OCI-LY7 (cell line): ENCODE data around the gene SYT7. TPM values are rescaled to one million over a fixed set of nuclear protein-coding genes. Genes with fewer than 3 reads are reported as not detected.

ENCODE experiments used
- BruUV-seq: library from RNA; stranded (reverse); fragments of 400-500 nt; replicated peaks from 2 replicates; lab custom pipeline; 2021; lab: Mats Ljungman, UMichigan
- CTCF ChIA-PET: fragments of 300-600 bp; sonication (Branson Sonifier 250); formaldehyde crosslinking; loops from one replicate; lab custom pipeline; 2022; ENCODE audit warnings: antibody characterized with exemption; ENCODE audit not compliant: unreplicated experiment; lab: Charles Lee
- POLR2A ChIA-PET: fragments of 300-600 bp; sonication (Branson Sonifier 250); formaldehyde crosslinking; loops from one replicate; lab custom pipeline; 2022; ENCODE audit warnings: antibody characterized with exemption; lab: Charles Lee
- DNase-seq: peaks from one replicate; pipeline ENCODE4 v3.0.0-alpha.2; 2015; ENCODE audit warnings: low spot score
- H2AFZ ChIP-seq: fragments of 200-600 bp; sonication (generic), shearing (Covaris generic); 2 replicates; pipeline ENCODE4 v1.6.1; 2014; ENCODE audit warnings: mild to moderate bottlenecking, antibody characterized with exemption, low read length, moderate library complexity
- H3K27ac ChIP-seq: fragments of 200-600 bp; sonication (generic); 2 replicates; pipeline ENCODE4 v1.5.1; 2014; ENCODE audit warnings: mixed run types, low read depth, mild to moderate bottlenecking, moderate library complexity, low read length, inconsistent platforms; ENCODE audit not compliant: poor library complexity, severe bottlenecking
- H3K36me3 ChIP-seq: fragments of 200-600 bp; sonication (generic); 2 replicates; pipeline ENCODE4 v1.6.1; 2014; ENCODE audit warnings: mild to moderate bottlenecking, antibody characterized with exemption, low read length, moderate library complexity, mixed read lengths; ENCODE audit not compliant: insufficient read depth
- H3K4me1 ChIP-seq: fragments of 200-600 bp; sonication (generic); 2 replicates; pipeline ENCODE4 v1.5.1; 2014; ENCODE audit warnings: mild to moderate bottlenecking, low read length; ENCODE audit not compliant: insufficient read depth, poor library complexity, severe bottlenecking
- H3K4me2 ChIP-seq: fragments of 200-600 bp; sonication (generic); 2 replicates; pipeline ENCODE4 v1.6.1; 2014; ENCODE audit warnings: mild to moderate bottlenecking, low read length
- H3K4me3 ChIP-seq: fragments of 200-600 bp; sonication (generic); 2 replicates; pipeline ENCODE4 v1.5.1; 2014; ENCODE audit warnings: mild to moderate bottlenecking, low read depth, low read length; ENCODE audit not compliant: poor library complexity, severe bottlenecking
- H3K79me2 ChIP-seq: fragments of 200-600 bp; sonication (generic); 2 replicates; pipeline ENCODE4 v1.6.1; 2016; ENCODE audit warnings: low read depth, mild to moderate bottlenecking, low read length, moderate library complexity, mixed read lengths; ENCODE audit not compliant: insufficient read depth
- H3K9me2 ChIP-seq: fragments of 200-600 bp; sonication (generic); 2 replicates; pipeline ENCODE4 v1.6.1; 2016; ENCODE audit warnings: mild to moderate bottlenecking, low read length, mixed read lengths; ENCODE audit not compliant: insufficient read depth
- H3K9me3 ChIP-seq: fragments of 200-600 bp; sonication (generic); 2 replicates; pipeline ENCODE4 v1.6.1; 2014; ENCODE audit warnings: mild to moderate bottlenecking, mixed run types, low read length, mixed read lengths
- H4K20me1 ChIP-seq: fragments of 200-600 bp; sonication (generic); 2 replicates; pipeline ENCODE4 v1.6.1; 2014; ENCODE audit warnings: mild to moderate bottlenecking, antibody characterized with exemption, low read length, moderate library complexity, mixed read lengths; ENCODE audit not compliant: insufficient read depth
- EZH2phosphoT487 ChIP-seq: fragments of 200-600 bp; sonication (generic); IDR thresholded peaks from 2 replicates; pipeline ENCODE4 v1.6.1; 2018; ENCODE audit warnings: low read depth, borderline replicate concordance, mild to moderate bottlenecking, mixed run types, antibody characterized with exemption, low read length, moderate library complexity, mixed read lengths
- intact Hi-C: fragments of 100-400 bp; cut with micrococcal nuclease; formaldehyde crosslinking; loops from one replicate; pipeline ENCODE4 v1.10.0; 2022; ENCODE audit not compliant: unreplicated experiment
- total RNA-seq, 2 experiments: library from RNA; depleted of rRNA in 1 of 2; stranded (reverse); fragments of >200 nt in 1 of 2; shearing (Covaris generic) in 1 of 2; gene quantifications; 2 replicates each; pipeline ENCODE4 v1.2.3, GENCODE V29; 2014 to 2022
- TF ChIP-seq, protein P1 (sequence below): fragments of 200-600 bp; sonication (generic); conservative IDR thresholded peaks from 2 replicates; pipeline ENCODE4 v1.5.1; 2014; ENCODE audit warnings: mild to moderate bottlenecking, antibody characterized with exemption, low read length, moderate library complexity, mixed read lengths

The SYT7 gene
- total RNA-seq, 2 experiments from 2014 or later = not detected

DNA sequence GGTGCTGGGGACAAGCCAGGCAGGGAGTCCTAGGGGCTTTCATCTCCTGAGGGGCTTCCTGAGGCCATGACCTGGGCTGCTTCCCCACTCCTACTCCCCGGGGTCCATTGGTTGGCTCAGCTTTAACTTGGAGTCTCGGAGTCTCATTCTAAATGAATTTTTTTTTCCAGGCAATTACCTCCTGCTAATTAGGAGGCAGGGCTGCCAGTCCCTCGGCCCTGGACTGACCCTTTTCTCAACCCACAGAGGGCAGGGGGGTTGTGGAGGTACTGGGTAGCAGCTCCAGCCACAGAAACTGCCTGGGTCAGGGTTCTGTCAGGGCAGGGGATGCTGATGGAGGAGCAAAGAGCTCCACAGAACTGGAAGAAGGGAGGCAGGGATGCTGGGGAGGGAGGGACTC is 11.9 kb downstream of the SYT7 start:
- no TSS peak for BruUV-seq
- ChIA-PET CTCF (no interaction called here), POLR2A (interaction anchor here (0.5 kb wide), 1 partner anchor 69 kb away, joined by 3 read pairs; no protein-coding TSS in a partner anchor)
- Histone ChIP-seq H3K79me2 (no peaks in the 10 kb centered on the region), H3K4me3 (no peak overlapping the region), H3K9me3 (no peaks in the 10 kb centered on the region), H3K36me3 (no peaks in the 10 kb centered on the region), H4K20me1 (no peaks in the 10 kb centered on the region), H3K27ac (no peak overlapping the region), H3K4me2 (no peak overlapping the region), H3K4me1 (no peaks in the 10 kb centered on the region), H2AFZ (no peak overlapping the region), H3K9me2 (no peaks in the 10 kb centered on the region)
- DNase-seq = no peak
- intact Hi-C loops = no loop called here
- no peak for TF ChIP-seq EZH2phosphoT487
- TF ChIP-seq, protein P1, sequence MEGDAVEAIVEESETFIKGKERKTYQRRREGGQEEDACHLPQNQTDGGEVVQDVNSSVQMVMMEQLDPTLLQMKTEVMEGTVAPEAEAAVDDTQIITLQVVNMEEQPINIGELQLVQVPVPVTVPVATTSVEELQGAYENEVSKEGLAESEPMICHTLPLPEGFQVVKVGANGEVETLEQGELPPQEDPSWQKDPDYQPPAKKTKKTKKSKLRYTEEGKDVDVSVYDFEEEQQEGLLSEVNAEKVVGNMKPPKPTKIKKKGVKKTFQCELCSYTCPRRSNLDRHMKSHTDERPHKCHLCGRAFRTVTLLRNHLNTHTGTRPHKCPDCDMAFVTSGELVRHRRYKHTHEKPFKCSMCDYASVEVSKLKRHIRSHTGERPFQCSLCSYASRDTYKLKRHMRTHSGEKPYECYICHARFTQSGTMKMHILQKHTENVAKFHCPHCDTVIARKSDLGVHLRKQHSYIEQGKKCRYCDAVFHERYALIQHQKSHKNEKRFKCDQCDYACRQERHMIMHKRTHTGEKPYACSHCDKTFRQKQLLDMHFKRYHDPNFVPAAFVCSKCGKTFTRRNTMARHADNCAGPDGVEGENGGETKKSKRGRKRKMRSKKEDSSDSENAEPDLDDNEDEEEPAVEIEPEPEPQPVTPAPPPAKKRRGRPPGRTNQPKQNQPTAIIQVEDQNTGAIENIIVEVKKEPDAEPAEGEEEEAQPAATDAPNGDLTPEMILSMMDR = no peak

DNA sequence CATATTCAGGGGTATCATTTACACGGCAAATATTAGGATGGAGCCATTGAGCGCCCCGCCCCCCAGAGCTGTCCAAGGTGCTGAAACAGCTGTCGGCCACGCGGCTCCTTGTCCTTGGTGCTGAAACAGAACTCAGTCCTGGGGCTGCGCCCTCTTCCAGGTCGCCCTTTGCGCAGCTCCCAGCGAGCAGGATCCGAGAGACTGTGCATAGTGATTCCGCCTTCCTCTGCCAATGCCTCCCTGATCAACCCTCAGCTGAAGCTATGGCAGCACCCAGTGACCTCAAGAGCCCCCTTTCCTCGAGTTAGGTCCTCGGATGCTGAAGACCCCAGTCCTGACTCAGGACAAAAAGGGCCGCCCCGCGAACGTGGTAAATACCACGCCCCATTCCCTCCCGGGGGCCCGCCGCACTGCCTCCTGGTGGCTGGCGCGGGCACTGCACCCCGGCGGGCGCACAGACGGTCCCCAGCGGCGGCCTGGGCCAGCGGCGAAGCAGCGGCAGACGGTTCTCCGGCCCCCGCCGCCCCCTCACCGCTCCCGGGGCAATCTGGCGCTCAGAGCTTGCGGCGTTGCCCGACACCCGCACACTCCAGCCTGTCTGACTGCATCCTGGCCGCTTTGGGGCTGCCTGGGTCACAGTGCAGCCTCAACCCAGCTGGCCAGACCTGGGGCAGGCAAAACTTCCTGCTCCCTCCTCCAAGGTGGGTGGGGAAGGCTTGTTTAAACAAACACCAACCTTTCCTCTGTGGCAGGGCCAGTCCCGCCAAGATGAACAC is 13.4 kb downstream of the SYT7 start:
- intact Hi-C loops = no loop called here
- Histone ChIP-seq H4K20me1 (no peaks in the 10 kb centered on the region), H3K4me2 (no peak overlapping the region), H3K9me2 (no peaks in the 10 kb centered on the region), H3K4me1 (no peaks in the 10 kb centered on the region), H3K27ac (no peak overlapping the region), H3K4me3 (no peak overlapping the region), H3K79me2 (no peaks in the 10 kb centered on the region), H3K9me3 (no peaks in the 10 kb centered on the region), H3K36me3 (no peaks in the 10 kb centered on the region), H2AFZ (no peak overlapping the region)
- BruUV-seq = no TSS peak
- POLR2A ChIA-PET = interaction anchor here (0.6 kb wide), 2 partner anchors 230 to 534 kb away, joined by 3 read pairs; no protein-coding TSS in a partner anchor
- CTCF ChIA-PET = interaction anchor here (1.2 kb wide), 1 partner anchor 20 kb away, joined by 3 read pairs; no protein-coding TSS in a partner anchor
- peak; percentile 74 for DNase-seq
- TF ChIP-seq, protein P1 = peak; percentile 62
- no peak for TF ChIP-seq EZH2phosphoT487
